Psoas muscle (tissue), 8 donors: ENCODE results near the gene GPR183. TPM values are rescaled to one million over a fixed set of nuclear protein-coding genes. Genes with fewer than 3 reads are reported as not detected.

Experiments
- ATAC-seq, 4 donors: fragments of 200-7000 bp; cut with Tn5 transposase; one replicate each; pipeline ENCODE4 v1.9.1; 2020; ENCODE audit warnings: moderate library complexity in 3 of 4, mild to moderate bottlenecking in 2 of 4
- DNase-seq, 2 donors: peaks; one replicate each; pipeline ENCODE4 v3.0.0-alpha.2; 2020
- H3K27ac ChIP-seq: fragments of 200-600 bp; one replicate; pipeline ENCODE4 v1.8.0; 2022
- H3K27me3 ChIP-seq, 3 donors: fragments of 200-600 bp in 1 of 3; one replicate each; pipeline versions ENCODE4 v1.6.1 to v1.8.0; 2013 to 2022; ENCODE audit warnings: low read length in 2 of 3, mild to moderate bottlenecking in 2 of 3, moderate library complexity in 1 of 3; ENCODE audit not compliant: insufficient read depth in 3 of 3
- H3K36me3 ChIP-seq, 2 donors: fragments of 200-600 bp in 1 of 2; one replicate each; pipeline versions ENCODE4 v1.6.1 to v1.8.0; 2013 to 2022; ENCODE audit warnings: low read depth in 1 of 2, mild to moderate bottlenecking in 1 of 2, moderate library complexity in 1 of 2; ENCODE audit not compliant: insufficient read depth in 1 of 2
- H3K4me1 ChIP-seq: fragments of 200-600 bp; one replicate; pipeline ENCODE4 v1.8.0; 2022
- H3K4me3 ChIP-seq: fragments of 200-600 bp; one replicate; pipeline ENCODE4 v1.8.0; 2022; ENCODE audit warnings: mild to moderate bottlenecking
- H3K9me3 ChIP-seq: fragments of 200-600 bp; one replicate; pipeline ENCODE4 v1.8.0; 2022
- WGBS, 3 donors: extraction: QIAGEN DNeasy Blood & Tissue Kit; methylation state at CpG; one replicate each; pipeline versions ENCODE4 v1.1.6 to v1.1.7; 2013; 5-methylcytosine and 5-hydroxymethylcytosine counted together
- intact Hi-C, 2 donors: fragments of 100-400 bp; cut with DNase I; formaldehyde crosslinking; loops; one replicate each; pipeline versions ENCODE4 v1.11.0 to v1.14.2; 2022
- polyA plus RNA-seq, 3 donors: library from polyadenylated mRNA; stranded (reverse); fragments of 200-250 nt; gene quantifications; one replicate each; pipeline ENCODE4 v1.2.3, GENCODE V29; 2013
- total RNA-seq, 4 donors: library from RNA; stranded (reverse); fragmentation: NEBNext Ultra II Directional in 2 of 4; extraction: Animal tissue kit (Norgen Biotek cat#: 25700) in 2 of 4; gene quantifications; one replicate each; pipeline versions ENCODE4 v1.2.1 to v1.2.4, GENCODE V29; 2021 to 2023
- TF ChIP-seq, protein P1 (sequence below): fragments of 200-600 bp; IDR thresholded peaks from one replicate; pipeline ENCODE4 v1.8.0; 2022; ENCODE audit warnings: antibody characterized with exemption
- donor health status: healthy with polysubstance abuse.
- donor health status: DM: no; HTN: no; CAD: no; lungs with moderate emphysema.
- donor health status: Bipolar disorder and iron deficiency.
- donor health status: healthy.
- donor health status: DM: yes; HTN: yes; CAD: no.
- donor health status: DM: no; HTN: no; CAD: no.
- donor health status: DM: no; HTN: no; CAD: no.
- donor health status: DM: yes; HTN: yes; CAD: no.

Gene GPR183
- total and polyA plus RNA-seq, 7 donors = 0.67 to 1.4 (median 0.80) TPM

DNA sequence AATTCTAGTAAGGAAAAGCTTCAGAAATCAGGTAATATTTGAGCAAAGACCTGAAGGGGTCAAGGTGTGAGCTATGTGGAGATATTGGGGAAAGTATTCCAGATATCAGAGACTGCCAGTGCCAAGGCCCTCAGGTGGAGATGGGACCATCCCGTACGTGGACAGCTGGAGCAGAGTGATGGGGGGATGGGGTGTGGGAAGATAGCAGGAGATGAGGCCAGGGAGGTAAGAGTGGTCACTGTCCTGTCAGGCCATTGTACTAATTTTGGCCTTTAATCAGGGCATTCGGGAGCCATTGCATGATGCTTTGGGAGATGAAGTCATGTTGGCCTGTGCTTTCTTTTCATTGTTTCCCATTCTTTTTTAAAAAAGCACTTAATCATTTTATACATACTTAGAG is 36.0 kb downstream of the GPR183 start:
- no peak overlapping the region for H3K4me3 ChIP-seq
- TF ChIP-seq, protein P1, sequence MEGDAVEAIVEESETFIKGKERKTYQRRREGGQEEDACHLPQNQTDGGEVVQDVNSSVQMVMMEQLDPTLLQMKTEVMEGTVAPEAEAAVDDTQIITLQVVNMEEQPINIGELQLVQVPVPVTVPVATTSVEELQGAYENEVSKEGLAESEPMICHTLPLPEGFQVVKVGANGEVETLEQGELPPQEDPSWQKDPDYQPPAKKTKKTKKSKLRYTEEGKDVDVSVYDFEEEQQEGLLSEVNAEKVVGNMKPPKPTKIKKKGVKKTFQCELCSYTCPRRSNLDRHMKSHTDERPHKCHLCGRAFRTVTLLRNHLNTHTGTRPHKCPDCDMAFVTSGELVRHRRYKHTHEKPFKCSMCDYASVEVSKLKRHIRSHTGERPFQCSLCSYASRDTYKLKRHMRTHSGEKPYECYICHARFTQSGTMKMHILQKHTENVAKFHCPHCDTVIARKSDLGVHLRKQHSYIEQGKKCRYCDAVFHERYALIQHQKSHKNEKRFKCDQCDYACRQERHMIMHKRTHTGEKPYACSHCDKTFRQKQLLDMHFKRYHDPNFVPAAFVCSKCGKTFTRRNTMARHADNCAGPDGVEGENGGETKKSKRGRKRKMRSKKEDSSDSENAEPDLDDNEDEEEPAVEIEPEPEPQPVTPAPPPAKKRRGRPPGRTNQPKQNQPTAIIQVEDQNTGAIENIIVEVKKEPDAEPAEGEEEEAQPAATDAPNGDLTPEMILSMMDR = no peak
- no peaks in the 10 kb centered on the region for H3K36me3 ChIP-seq
- no peak for DNase-seq
- ATAC-seq = no peak
- H3K4me1 ChIP-seq = peaks cover 5% of the 10 kb centered on the region
- intact Hi-C loops = no loop called here
- H3K27ac ChIP-seq = no peak overlapping the region
- 42 to 72% (median 62%) methylated on average over 3 of the region's 3 CpGs for WGBS, 3 donors
- peaks cover 11% of the 10 kb centered on the region for H3K9me3 ChIP-seq
- H3K27me3 ChIP-seq = no peaks in the 10 kb centered on the region

DNA sequence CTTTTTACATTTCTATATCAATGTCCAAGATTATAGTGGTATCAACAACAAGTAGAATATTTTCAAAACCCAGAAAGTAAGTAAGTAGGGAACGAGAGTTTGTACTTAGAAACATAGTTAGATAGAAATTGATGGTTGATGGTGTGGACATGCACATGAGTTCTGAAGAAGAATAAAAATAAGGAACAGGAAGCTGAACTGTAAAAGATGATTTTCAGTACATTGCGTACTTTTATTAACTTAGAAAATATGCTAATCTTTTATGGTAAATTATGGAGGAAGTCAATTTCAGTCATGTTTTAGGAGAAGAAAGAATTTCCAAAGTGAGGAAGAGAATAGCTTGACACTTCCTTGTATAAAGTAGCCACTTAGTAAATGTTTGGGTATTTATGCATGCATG is 36.7 kb downstream of the GPR183 start:
- H3K4me3 ChIP-seq = no peak overlapping the region
- ATAC-seq = no peak
- intact Hi-C loops = no loop called here
- H3K27ac ChIP-seq = no peak overlapping the region
- peaks cover 6% of the 10 kb centered on the region for H3K4me1 ChIP-seq
- no peak for DNase-seq
- peaks cover 11% of the 10 kb centered on the region for H3K9me3 ChIP-seq
- H3K36me3 ChIP-seq = no peaks in the 10 kb centered on the region
- TF ChIP-seq, protein P1 = no peak
- H3K27me3 ChIP-seq = no peaks in the 10 kb centered on the region
- WGBS, 3 donors = 78 to 95% (median 87%) methylated on average over 2 of the region's 2 CpGs

DNA sequence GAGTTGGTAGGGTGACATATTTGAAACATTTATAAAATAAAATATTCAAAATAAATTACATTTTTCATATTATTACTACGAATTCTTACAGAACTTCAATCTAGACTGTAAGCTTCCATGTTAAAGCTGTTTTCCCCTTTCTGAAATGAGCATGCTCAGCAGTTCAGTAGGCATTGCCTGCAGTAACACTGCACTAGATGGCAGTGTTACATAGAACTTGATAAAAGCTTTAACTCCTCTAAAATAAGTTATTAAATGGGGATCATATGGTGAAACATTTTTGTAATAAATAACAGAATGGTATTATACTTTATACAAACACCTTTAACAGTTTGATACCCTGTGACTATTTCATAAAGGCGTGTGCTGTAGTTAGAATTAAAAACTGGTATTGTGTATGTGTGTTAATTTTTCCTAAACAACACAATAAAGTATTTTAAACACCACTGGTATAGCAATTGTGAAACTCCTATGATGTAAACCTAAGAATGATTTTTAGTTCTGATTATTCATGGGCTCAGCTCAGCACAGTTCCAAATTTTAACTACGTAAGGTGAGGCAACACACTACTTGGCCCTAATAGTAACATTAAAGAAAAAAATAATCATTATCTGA is 37.5 kb downstream of the GPR183 start:
- no peak for DNase-seq
- TF ChIP-seq, protein P1 = peak; percentile 66

DNA sequence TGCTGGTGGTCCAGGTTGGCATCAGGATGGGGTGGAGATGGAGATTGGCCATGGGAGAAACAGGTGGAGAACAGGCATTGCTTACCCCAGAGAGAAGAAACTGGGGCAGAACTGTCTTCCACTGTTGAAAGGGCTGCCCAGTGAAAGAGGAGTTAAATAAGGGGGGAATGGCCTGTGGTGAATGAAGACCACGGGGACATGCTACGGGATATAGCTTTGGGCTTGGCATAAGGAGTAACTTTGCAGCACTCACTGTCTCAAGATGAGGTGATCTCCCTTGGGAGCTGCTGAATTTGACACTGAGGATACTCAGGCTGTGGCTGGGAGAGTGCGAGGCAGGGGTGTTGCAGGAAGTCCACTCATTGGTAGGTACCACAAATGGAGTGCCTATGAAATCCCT is 38.4 kb downstream of the GPR183 start:
- Histone ChIP-seq H3K9me3 (peaks cover 11% of the 10 kb centered on the region), H3K4me1 (peaks cover 20% of the 10 kb centered on the region), H3K27me3 (no peaks in the 10 kb centered on the region), H3K36me3 (no peaks in the 10 kb centered on the region), H3K4me3 (no peak overlapping the region), H3K27ac (peak overlapping the region; percentile 18)
- TF ChIP-seq, protein P1 = no peak
- DNase-seq = no peak
- WGBS, 3 donors = 40 to 90% (median 63%) methylated on average over 3 of the region's 3 CpGs
- intact Hi-C loops = loop anchor here (1.0 to 5.0 kb wide), 4 partner anchors 52 to 168 kb away; no protein-coding TSS in a partner anchor
- peak in 1 of 4 donors; percentile 21 for ATAC-seq

More for the DNA sequence above, 37.5 kb downstream of the GPR183 start:
- Histone ChIP-seq H3K9me3 (peaks cover 11% of the 10 kb centered on the region), H3K36me3 (no peaks in the 10 kb centered on the region), H3K27ac (no peak overlapping the region), H3K27me3 (no peaks in the 10 kb centered on the region), H3K4me3 (no peak overlapping the region), H3K4me1 (peaks cover 11% of the 10 kb centered on the region)
- peak; percentile 60 to 84 (median 73) for ATAC-seq
- intact Hi-C loops = loop anchor here (1.0 to 5.0 kb wide), 4 partner anchors 52 to 168 kb away; no protein-coding TSS in a partner anchor
- 76 to 84% (median 77%) methylated on average over 3 of the region's 3 CpGs for WGBS, 3 donors
